Activated CD8-positive, alpha-beta memory T cell treated with anti-CD3 and anti-CD28 coated beads, Interleukin-2, amount 50 U/mL, for 24 hours (primary cell): ENCODE measurements around the gene PSPN.
"Not testable (repeated sequence)": the region's sequence is repeated elsewhere in the genome, so short reads cannot be mapped to it uniquely, and the experiment has no call there.

Experiments
- DNase-seq: peaks from one replicate; pipeline ENCODE4 v3.0.0-alpha.2; 2020; ENCODE audit errors: extremely low read depth

The PSPN gene

GRCh38 chr19:6402837-6403608 lies 27.3 kb upstream of the PSPN start:
- no peak for DNase-seq

- no peak for DNase-seq
Observed at GRCh38 chr19:6402058-6402457, 26.3 kb upstream of the PSPN start.

DNA sequence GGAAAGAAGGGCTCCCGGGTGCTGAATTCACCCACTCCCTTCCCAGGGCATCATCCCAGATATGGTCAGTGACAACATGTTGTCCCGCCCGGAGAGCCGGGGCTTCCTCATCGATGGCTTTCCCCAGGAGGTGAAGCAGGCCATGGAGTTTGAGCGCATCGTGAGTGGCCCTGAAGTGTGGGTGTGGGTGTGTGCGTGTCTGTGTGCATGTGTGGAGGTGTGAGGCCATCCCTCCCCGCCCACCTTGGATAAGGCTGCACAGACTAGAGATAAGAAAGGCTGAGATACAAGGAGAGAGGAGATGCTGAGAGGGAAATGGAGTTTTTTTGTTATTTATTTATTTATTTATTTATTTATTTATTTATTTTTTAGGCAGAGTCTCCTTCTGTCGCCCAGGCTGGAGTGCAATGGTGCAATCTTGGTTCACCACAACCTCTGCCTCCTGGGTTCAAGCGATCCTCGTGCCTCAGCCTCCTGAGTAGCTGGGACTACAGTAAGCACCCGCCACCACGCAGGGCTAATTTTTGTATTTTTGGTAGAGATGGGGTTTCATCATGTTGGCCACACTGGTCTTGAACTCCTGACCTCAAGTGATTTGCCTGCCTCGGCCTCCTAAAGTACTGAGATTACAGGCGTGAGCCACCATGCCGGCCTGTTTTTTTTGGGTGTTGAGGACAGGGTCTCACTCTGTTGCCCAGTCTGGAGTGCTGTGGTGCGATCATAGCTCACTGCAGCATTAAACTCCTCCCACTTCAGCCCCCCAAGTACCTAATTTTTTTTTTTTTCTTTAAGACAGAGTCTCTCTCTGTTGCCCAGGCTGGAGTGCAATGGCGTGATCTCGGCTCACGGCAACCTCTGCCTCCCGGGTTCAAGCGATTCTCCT lies 24.6 kb upstream of the PSPN start:
- DNase-seq = not testable (repeated sequence)

GRCh38 chr19:6396305-6396704 lies 20.6 kb upstream of the PSPN start:
- DNase-seq = no peak

DNA sequence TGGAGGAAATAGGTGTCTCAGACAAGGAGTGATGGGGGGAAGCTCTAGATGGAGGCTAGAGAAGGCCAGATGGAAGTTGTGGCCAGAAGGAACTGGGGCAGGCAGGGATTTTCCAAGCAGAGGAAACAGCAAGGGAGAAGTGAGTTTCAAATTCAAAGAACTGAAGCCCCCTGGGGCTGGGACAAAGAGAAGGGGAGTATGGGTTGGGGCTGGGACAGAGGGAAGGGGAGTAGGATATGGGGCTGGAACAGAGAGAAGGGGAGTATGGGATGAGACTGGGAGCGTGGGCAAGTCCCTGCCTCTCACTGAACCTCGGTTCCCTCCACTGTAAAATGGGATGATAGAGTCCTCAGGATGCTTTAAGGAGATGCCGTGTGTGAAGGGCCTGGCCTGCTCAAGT lies 19.1 kb upstream of the PSPN start:
- DNase-seq = no peak

DNA sequence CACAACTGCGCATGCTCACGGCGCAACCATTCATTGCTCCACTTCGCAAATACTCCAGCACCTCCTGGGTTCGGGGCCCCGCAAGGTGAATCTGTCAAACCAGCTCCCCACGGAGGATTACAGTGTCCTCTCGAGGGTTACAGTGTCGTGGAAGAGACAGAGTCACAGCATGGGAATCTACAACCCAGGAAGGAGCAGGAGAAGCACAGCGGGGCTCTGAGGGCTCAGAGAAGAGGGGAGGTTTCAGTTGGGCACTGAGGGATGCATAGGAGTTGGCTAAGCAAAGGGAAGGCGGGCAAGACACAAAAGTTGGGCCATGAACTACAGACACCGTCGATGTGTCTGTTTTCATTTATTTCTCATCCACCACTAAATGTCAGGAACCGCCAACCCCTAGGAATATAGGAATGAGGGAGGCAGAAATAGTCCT lies 18.3 kb upstream of the PSPN start:
- no peak for DNase-seq

DNA sequence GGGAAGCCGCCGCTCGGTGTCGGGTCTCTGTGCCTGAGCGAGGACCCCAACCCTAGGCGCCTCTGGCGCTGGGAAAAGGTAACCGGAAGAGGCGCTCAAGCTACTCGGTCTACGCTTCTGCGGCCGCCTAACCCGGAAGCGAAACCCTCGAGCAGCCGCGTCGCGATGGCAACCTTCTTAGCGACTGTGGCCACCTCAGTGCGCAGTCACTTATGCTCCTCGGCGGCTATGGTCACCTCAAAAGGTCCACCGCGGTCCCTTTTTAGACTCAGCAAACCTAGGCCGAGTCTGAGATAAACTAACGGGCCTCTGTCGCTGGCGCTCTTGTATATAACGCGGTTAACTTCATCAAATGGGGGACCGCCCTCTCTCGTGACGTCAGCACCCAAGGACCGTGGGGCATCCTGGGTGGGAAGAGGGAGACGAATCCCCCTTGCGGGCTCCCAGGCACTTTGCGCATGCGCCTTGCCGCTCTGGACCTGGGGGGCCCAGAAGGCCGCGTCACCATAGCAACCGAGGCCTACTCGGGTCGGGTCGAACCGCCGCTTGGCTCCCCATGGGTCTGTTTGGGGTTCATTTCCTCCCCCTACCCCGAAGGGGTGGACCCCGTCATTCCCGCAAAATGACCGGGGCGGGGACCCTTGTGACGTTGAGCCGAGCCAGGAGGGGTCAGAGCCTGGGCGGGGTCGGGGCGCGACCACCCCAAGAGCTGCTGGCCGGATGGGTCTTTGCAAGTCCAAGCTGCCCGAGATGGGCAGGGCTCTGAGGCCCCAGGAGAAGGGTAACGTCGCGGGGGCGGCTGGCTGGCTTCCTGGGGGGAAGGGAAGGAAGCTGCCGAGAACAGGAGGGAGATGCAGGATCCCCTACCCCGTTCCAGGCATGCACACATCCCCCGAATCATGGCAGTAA lies 17.6 kb upstream of the PSPN start, which contains the start of gene GTF2F1:
Gene GTF2F1, minus strand, starts transcription at position 91 of the 909 bp plus-strand sequence. CDS start 169 bp downstream, outside the sequence.
- DNase-seq = peak; percentile 87

DNA sequence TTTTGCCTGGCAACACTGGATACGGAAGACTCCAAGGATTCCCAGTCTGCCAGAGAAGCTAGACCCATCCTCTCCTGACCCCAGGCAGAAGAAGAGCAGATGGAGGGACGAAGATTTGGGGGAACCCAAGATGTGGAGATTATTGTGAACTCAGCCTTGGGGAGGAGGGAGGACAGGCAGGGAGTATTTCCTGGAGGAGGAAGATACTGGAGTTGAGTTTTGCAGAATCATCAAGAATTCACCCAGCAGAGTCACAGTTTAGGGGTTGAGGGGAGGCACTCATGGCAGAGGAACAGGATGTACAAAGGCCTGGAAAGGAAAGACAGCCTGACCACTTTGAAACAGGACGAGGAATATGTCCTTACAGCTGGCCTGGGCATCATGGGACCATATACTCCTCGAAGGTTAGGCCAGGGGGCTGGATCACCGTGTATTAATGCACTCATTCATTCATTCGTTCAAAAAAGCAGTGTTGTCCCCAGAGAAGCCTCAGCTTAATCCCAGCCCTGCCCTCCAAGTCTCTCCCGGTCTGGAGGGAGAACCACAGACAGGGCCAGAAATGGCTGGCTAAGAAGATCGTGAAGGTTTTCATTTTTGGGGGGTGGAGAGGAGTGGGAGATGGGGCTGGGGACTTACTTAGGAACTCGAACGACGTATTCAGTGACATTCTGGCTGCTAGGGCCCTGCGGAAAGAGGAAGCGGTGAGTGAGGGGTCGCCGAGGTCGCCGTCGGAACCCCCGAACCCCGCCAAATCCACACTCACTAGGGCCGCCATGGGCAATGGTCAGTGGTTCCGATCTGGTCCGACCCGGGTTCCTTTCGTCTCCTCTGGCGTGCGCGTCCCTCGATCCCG lies 16.7 kb upstream of the PSPN start:
- no peak for DNase-seq

DNA sequence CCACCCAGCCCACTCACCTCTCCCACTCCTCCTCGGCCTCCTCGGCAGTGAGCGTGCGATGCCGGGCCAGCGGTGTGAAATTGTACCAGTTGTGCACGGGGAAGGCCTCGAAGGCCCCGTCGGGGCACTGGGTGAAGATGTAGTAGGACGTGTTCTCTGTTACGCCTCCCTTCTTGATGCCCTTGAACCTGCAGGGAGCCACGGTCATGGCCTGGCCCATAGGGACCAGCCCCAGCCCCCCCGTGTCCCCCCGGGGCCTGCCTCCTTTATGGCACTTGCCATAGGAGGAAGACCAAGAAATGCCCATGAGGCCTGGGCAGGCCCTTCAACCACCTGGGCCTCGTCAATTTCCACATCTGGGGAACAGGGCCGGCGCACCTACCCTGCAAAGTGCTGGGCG lies 11.6 kb upstream of the PSPN start:
- DNase-seq = no peak

- no peak for DNase-seq
Observed at GRCh38 chr19:6384381-6384780, 8.6 kb upstream of the PSPN start.

DNA sequence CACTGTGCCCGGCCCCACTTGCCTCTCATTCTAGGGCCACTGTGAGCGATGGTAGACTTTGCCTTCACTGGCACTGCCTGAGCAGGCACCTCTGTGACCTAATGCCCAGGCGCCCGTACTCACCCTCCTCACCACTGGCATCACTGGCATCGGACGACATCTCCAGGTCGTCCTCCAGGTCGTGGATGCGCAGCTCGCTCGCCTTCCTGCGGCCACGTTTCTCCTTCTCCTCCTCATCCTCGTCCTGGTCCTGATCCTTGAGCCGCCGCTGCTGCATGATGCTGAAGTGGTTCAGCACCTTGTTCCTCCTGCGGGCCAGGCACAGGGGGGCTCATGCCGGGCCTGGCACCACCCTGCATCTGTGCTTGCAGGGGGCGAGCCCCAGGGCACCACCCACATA lies 7.5 kb upstream of the PSPN start:
- DNase-seq = no peak

- no peak for DNase-seq
Observed at GRCh38 chr19:6381030-6381750, 5.5 kb upstream of the PSPN start.

DNA sequence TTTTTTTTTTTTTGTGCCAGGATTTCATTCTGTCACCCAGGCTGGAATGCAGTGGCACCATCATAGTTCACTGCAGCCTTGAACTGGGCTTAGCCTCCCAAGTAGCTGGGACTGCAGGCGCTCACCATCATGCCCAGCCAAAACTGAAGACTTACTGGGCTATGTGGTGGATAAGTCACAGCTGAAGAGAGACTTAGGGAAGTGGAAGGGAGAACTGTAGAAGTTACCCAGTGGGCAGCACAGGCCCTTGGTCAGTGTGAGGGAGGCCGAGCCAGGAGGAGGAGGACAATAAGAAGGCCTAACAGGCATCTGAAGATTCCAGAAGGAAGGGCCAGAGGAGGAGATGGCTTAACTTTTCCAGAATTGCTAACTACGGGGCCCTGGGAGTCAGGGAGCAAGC lies 4.0 kb upstream of the PSPN start:
- no peak for DNase-seq

GRCh38 chr19:6378486-6378885 lies 2.8 kb upstream of the PSPN start:
- DNase-seq = no peak

- no peak for DNase-seq
Observed at GRCh38 chr19:6378041-6378440, 2.3 kb upstream of the PSPN start.

DNA sequence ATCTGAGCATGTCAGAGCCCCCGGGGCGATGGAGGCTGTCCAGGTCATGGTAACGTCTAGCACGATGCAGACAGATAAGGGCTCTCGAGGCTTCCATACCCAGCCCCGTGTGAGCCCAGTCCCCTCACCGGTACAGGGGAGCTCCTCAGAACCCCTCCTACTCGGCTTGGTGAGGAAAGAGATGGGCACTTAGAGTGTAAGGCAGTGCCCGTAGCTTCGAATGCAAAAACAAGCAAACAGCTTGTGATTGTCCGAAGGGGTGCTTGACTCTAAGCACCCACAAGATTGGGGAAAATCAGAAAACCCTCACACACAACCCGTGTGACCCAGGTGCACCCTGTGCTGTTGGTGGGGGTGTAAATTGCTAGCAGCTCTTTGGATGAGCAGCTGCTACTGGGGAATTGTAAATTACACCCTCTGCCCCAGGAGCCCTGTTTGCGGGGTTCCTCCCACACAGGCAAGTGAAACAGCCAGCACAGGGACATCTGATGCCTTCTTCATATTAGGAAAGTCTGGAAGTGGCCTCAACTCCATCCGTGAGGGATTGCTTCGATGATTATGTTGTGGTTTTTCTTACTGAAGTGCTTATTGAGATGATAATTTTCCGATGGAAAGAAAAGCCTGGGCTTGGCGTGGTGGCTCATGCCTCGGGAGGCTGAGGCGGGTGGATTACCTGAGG lies 918 bp upstream of the PSPN start:
- no peak for DNase-seq

DNA sequence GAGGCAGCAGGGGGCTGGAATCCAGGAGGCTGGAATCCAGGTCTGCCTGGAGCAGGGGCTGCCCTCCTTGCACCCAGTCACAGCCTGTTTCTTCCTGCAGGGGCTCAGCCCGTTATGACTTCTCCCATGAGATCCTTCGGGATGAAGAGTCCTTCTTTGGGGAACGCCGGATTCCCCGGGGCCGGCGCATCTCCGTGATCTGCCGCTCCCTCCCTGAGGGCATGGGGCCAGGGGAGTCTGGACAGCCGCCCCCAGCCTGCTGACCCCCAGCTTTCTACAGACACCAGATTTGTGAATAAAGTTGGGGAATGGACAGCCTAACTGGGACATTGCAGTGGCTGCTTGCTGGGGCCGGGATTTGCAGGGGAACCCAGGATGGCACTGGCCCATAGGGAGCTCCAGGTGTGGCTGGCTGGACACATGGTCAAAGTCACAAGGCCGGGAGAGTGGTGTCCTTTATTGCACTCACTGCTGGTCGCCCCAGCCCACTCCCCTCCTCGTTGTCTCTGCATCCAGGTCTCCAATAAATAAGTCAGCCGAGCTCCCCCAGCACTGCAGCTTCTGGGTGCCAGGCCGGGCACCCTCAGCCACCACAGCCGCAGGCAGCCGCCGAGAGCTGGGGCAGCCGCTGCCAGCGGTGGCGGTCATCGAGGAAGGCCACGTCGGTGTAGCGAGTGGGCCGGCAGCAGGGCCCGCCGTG lies 872 bp downstream of the PSPN start:
- no peak for DNase-seq

- DNase-seq = no peak
Observed at GRCh38 chr19:6374161-6374709, 1.5 kb downstream of the PSPN start.

DNA sequence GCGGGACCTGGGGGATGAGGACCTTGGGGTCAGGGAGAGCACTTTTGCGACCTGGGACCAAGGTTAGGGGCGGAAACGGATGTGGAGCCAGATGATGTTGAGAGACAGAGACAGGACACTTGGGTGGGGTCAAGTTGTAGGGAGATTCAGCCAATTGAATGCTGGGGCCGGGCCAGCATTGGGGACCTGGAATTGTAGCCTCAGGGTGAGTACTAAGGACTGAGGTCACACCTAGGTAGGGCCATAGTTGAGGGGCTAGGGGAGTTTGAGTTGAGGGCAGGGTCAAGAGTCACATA lies 2.0 kb downstream of the PSPN start:
- no peak for DNase-seq
